ENCODE data around the gene SH3D19.
"Not testable (repeated sequence)": the region's sequence is repeated elsewhere in the genome, so short reads cannot be mapped to it uniquely, and the experiment has no call there.

SH3D19 gene

GRCh38 chr4:151325111-151325948 is at the start of gene SH3D19:
Gene SH3D19 (minus strand): TSS chr4:151325605. CDS start chr4:151325352, 253 bp downstream.
- peak; percentile 14 for DNase-seq

GRCh38 chr4:151362404-151363164 is 37.2 kb upstream of the SH3D19 start:
- peak; percentile 76 for DNase-seq

- no peak for DNase-seq
These were observed 36.6 kb upstream of the SH3D19 start for GRCh38 chr4:151361966-151362365.

- no peak for DNase-seq
These were observed 35.7 kb upstream of the SH3D19 start for GRCh38 chr4:151361126-151361525.

GRCh38 chr4:151359576-151359975 is 34.2 kb upstream of the SH3D19 start:
- no peak for DNase-seq

GRCh38 chr4:151358266-151358665 is 32.9 kb upstream of the SH3D19 start:
- no peak for DNase-seq

GRCh38 chr4:151356510-151356909 is 31.1 kb upstream of the SH3D19 start:
- DNase-seq, result no peak

GRCh38 chr4:151355155-151355554 is 29.8 kb upstream of the SH3D19 start:
- no peak for DNase-seq

- DNase-seq, result no peak
These were observed 22.3 kb upstream of the SH3D19 start for GRCh38 chr4:151347490-151348235.

GRCh38 chr4:151344948-151345347 is 19.5 kb upstream of the SH3D19 start:
- no peak for DNase-seq

- no peak for DNase-seq
These were observed 15.5 kb upstream of the SH3D19 start for GRCh38 chr4:151340751-151341385.

GRCh38 chr4:151339467-151339866 is 14.1 kb upstream of the SH3D19 start:
- no peak for DNase-seq

GRCh38 chr4:151331276-151332042 is 6.1 kb upstream of the SH3D19 start:
- DNase-seq, result no peak

GRCh38 chr4:151329217-151330007 is 4.0 kb upstream of the SH3D19 start:
- no peak for DNase-seq

- no peak for DNase-seq
These were observed 493 bp upstream of the SH3D19 start for GRCh38 chr4:151325949-151326246.

GRCh38 chr4:151324752-151325110 is 674 bp downstream of the SH3D19 start:
- peak; percentile 47 for DNase-seq

GRCh38 chr4:151324124-151324751 is 1.2 kb downstream of the SH3D19 start:
- no peak for DNase-seq

GRCh38 chr4:151323667-151324066 is 1.7 kb downstream of the SH3D19 start:
- no peak for DNase-seq

- no peak for DNase-seq
These were observed 2.8 kb downstream of the SH3D19 start for GRCh38 chr4:151322570-151322969.

- not testable (repeated sequence) for DNase-seq
These were observed 3.2 kb downstream of the SH3D19 start for GRCh38 chr4:151322161-151322560.

GRCh38 chr4:151321586-151321985 is 3.8 kb downstream of the SH3D19 start:
- DNase-seq, result no peak
